ENCODE results near the gene ENAH.

ENAH gene

DNA sequence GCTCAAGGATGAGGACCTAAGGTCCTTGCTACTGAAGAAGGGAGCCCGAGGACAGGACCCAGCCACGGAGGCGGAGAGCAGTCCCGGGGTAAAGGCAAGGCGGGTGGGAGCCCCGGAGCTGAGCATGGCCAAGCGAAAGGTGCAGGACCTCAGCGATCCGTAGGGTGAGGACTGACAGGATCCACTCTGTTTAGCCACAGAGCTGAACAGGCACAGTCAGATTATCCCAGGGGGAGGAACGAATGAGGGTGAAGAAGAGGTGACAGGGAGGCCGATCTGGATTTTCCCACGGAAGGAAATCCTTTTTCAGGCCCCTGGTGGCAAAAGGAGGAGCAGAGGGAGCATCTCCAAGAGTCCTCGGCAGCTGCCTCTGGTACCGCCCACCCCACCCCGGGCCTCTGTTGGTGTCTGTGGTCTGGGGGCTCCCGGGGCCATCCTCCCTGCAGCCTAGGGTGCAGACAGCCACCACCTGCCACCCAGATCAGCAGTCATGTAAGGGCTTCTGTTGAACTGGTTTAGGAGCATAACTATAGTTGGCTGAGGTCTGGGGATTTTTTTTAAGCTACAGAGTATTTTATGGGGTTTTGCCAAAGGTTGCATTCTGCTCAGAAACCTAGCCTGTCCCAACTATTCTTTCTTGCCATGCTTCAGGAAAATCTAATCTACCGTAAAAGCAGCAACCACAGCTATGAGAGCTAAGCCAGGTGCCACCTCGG is 192.7 kb downstream of the ENAH start:
- no peak for DNase-seq (ENCODE audit: low spot score)

DNA sequence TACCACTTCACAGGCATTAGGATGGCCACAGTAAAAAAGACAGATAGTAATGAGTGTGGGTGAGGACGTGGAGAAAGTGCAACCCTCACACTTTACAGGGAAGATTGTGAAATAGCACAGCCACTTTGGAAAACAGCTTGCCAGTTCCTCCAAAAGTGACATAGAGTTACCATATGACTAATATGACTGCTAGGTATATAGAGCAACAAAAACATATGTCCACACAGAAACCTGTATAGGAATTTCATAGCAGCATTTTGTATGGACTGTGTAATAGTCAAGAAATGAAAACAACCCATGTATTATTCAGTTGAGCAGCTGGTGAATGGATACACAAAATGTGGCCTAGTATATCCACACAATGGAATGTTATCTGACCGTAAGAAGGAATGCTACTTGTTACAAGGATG is 194.7 kb downstream of the ENAH start:
- DNase-seq (ENCODE audit: low spot score): no peak

DNA sequence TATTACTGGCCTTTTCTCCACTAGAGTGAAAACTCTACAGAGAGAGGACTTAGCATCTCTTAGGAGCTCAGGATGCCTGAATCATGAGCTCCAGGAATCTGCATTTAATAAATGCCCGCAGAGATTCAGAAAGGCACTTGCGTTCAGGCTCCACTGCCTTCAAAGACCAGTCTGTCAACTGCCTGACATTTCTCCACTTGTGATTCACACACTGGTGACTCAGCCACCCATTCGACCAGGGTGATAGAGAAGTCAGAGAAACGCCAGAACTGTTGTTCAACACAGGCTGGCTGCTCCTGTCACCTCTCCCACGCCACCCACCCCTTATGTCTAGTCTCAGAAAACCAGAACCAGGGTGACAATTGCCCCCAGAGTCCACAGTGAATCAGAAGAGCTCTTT is 198.2 kb downstream of the ENAH start:
- DNase-seq (ENCODE audit: low spot score): no peak

DNA sequence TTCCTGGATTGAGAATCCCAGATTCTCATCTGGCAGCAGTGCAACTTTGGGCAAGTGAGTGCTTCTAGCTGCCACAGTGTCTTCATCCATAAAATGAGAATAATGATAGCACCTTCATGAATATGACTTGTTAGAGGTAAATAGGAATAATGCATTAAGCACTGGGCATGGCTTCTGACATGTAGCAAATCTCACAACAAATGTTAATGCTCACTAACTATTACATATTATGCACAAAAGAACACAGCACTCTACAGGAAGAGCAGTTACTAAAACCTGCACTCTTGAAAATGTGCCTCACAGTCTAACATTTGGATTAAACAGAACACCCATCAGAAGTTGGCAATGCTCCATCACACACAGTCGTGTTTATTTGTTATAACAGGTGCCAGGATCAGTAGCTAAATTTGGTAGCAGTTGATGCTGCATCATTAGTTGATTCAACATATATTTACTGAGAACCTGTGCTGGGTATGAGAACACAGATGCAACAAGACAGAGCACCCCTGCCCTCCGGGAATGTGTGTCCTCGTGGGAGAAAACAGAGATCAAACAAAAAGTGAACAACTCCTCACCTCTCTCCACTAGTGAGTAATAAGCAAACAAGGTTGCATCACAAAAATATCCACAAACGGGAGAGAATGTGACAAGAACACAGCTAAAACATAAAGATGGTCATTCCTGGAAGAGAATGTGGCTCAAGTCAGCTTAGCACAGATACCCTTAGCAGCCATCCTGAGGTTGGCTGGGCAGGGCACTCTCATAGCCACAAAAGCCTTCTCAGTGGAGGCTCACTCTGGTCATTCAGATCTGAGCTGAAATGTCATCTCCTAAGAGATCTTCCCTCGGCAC is 198.9 kb downstream of the ENAH start:
- DNase-seq (ENCODE audit: low spot score): no peak

DNA sequence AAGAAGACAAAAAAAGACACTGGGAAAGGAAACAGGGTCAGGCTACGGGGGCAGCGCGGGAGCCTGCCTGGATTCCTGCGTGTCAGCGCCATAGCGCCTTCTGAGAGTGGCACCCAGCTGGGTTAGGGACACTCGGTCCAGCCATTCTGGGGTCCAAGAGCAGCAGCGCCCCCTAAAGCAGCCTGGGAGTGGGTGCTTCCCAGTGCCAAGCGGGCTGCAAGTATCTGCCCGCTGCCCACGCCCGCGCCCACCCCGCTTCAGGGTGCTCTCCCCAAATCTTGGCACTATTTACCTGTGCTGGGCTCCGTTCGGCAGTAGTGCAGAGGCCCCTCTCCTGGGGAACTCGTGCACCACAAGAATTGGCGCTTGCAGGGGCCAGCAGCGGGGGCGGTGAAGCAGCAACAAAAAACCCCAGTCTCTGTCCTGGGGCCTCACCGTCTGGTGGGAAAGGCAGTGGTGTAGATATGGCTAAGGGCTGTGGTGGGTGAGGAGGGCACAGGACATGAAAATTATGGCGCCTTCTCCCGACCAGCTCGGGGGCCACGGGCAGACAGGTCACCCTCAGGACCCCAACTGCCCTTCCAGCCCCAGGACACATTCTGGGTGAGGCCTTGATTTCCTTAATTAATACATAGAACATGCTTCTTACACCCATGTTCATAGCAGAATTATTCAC is 200.9 kb downstream of the ENAH start:
- DNase-seq (ENCODE audit: low spot score): no peak

DNA sequence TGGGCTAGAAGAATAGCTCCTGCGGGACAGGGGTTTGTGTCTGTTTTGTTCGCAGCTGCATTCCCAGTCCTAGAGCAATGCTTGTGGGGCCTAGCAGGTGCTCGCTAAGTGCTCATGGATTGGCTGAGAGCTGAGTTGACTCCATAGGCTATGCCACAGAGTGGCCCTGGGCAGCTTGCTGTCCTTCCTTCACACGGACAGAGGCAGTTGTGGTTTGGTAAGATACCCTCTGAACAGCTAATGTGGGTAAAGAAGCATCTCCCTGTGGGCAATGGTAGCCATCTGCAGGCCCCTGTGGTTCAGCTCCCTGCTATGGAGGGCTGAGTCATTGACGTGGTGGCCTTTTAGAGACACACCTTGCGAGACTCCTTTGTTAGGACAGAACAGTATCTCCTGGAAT is 201.6 kb downstream of the ENAH start:
- no peak for DNase-seq (ENCODE audit: low spot score)

DNA sequence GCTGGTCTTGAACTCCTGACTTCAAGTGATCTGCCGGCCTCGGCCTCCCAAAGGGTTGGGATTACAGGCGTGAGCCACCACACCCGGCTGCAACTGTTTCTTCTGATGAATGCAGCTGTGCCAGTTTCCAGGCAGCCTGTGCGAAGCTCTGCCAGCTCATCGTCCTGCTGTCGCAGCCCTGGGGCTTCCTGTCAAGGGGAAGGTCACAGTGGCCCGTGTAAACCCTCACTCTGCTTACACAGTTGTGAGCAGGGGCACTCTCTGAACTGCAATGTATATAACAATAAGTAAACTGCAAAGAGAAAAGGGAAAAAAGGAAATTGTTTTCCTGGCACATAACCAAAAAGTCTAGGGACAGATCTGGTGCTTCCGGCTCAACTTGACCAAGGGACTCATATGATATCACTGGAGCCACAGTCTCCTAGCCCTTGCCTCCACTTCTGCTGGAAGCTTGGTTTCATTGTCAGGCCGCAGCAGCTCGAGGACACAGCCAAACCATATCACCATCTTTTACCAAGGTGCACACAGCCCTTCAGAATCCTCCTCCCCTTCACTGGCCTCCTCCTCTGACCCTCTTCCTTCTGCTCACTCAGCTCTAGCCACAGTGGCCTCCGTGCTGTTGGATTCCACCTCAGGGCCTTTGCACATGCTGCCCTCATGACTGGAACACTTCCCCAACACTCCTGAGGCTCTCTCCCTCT is 202.3 kb downstream of the ENAH start:
- DNase-seq (ENCODE audit: low spot score): no peak

DNA sequence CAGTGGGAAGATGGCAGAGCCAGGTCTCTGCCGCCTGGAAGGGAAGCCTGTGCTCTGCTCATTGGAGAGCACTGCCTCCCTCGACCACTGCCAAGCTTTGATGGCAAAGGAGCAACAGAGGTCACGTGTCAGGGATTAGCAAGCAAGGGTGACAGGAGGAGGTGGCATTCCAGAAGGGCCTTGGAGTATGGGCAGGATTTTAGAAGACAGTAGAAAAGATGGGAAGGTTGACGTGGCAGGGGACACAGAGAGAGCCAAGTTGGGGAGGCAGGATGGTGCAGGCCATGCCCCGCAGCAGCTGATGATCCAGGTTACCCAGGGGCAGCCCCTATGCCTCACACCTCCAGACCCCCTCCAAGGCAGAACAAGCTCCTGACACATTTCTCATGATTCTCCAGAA is 203.1 kb downstream of the ENAH start:
- no peak for DNase-seq (ENCODE audit: low spot score)

DNA sequence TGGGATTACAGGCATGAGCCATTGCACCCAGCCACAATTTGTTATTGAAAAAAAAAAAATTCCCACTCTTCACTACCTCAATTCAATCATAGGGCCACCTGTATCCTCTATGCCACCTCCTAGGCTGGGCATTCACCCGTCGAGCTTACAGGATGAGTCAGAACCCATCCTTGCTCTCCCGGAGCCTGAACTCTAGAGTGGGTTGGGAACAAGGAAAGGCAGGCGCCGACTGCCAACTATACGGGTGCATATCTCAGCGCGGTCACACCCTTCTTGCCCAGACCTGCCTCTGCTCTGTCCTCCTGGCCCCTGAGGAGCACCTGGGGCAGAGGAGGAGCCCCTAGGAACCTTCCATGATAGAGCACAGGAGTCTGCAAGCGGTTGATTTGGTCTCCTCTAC is 203.7 kb downstream of the ENAH start:
- DNase-seq (ENCODE audit: low spot score): no peak

DNA sequence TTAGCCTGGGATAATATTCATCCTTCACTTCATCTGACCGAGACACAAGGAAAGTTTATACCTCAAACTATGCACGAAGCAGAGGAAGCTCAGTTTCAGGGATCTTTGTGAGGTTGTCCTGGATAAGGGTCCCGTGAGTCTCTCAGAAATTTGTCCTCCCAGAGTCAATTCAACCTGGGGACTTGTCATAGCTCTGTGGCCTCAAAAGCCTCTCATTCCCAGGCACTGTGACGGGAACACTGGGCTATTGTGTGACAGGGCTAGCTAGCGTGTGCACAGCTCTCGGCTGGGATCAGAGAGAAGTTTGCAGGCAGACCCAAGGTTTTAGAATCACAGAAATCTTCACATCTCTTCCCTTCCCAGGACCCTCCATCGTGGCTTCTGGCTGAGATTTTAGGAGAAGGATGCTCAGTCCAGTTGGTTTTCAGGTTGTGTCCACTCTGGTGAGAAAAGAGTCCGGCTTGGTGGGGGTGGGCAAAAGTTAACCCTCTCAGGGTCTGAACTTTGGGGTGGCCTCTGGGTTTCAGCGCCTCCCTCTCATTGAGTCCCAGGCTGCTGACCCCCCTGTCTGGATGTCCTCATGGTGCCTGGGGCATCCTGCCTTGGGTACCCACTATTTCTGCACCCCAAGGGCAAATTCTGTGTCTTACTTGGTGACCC is 204.6 kb downstream of the ENAH start:
- no peak for DNase-seq (ENCODE audit: low spot score)

DNA sequence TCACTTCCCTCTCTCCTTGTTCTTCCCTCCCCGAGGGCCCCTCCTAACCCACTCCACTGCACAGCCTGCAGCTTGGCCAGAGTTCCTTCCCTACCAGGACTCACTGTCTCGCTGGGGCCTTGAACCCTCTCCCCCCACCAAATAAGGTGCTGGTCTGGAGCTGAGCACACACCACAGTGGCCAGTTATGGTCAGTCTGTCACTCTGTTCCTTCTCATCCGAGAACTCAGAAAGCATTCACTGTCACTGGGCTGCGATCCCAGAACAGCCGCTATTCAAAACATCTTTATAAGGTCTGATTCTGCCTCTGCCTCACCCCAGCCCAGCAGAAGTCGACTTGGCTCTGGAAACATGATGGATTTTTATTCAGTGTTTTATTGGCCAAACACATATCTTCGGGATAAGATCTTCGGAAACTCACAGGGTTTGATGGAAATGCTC is 205.3 kb downstream of the ENAH start:
- no peak for DNase-seq (ENCODE audit: low spot score)

DNA sequence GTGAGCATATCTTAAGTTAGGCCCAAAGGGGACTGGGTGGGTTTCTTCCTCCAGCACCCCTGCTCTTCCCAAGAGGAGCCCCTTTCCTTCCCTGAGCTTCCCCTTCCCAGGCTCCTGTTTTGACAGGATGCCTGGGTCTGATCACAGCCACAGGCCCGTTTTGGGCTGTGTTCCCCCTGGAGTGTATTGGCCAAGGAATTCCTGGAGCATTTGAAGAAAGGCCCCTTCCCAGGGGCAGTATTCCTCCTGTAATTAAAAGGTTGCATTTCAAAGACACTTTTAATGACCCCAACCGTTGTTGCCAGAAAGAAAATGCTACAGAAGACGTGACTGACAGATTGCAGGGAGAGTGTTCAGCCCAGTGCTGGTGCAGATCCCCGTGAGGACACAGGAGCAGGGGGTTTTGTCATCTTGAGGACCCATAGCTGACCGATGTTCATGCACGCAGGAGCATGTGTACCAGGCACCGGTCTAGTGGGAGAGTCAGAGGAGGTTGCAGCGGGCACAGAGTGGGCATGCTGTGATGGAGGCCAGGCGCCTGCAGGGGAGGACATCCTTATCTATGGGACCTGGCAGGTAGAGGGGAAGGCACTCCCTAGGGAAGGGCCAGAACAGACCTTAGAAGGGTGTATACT is 205.8 kb downstream of the ENAH start:
- DNase-seq (ENCODE audit: low spot score): no peak

DNA sequence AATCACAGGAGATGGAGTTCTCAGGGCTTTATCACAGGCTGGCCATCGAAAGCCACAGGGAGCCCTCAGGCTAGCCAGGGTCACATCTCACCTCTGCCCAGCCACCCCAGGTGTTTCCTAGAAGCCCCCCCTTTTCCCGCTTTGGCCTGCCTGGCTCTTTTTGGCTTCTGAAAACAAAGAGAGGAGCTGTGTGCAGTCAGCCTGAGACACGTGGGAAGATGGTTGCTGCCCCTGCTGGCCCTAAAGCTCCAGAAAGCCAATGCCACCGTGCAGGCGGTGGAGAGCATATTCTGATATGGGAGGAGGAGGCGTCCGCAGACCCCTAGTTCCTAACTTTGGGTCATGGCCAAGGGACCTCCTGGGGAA is 206.3 kb downstream of the ENAH start:
- no peak for DNase-seq (ENCODE audit: low spot score)

DNA sequence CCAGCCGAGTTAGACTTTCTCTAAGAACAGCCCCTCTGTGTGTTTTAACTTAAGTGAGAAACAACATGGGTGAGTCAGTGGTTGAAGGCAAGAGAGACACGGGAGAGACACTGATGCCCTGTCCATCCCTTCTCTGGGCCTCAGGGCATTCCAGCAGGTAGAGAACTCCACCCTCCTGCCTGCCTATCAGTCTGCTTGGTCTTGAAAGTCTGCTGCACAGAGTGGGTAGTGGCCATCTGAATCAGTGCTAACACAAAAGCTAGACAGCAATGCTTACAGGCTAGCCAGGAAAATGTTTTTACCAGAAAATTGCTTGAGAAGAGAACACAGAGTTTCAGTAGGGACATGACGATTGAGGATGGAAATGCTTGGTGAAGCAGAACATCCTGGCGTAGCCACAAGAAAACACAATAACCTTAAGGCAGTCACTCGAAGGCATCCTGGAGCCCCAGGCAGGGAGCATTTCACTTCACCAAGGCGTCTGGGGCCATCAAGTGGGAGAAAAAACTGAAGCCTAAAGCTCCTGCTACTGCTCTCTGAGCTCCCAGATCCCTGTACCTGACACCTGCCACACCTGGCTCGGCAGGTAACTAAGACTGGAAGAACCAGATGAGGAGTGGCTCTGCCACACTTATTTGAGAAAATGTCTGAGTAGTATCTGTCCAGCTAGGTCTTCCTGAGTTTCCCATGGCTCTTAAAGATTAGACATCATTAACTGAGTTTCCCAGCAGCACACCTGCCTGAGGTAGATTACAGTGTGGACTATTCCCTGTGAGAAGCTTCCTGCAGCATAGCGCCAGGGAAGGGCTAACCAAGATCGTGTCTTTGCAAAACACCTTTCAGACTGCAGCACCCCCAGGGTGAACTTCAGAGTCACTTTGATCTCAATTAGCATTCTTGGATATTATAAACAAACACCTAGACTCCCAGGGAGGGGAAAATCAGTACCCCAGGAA is 207.0 kb downstream of the ENAH start:
- DNase-seq (ENCODE audit: low spot score): no peak

DNA sequence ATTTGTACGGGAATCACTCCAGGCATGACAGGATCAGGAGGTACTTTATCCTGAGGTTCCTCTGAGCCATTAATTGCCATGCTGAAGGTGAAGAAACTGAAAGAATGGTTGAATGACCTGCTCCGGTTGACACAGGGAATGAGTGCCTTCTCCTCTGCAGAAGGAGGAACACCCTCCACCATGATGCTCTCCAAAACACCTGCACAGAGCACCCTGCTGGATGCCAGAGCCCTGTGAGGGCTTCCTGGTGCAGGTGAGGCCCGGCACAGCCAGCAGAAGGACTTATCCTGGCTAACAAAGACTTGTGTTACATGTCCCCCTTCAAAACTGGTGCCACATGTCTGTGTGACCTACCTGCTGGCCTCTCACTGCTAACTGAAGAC is 210.8 kb downstream of the ENAH start:
- DNase-seq (ENCODE audit: low spot score): no peak

DNA sequence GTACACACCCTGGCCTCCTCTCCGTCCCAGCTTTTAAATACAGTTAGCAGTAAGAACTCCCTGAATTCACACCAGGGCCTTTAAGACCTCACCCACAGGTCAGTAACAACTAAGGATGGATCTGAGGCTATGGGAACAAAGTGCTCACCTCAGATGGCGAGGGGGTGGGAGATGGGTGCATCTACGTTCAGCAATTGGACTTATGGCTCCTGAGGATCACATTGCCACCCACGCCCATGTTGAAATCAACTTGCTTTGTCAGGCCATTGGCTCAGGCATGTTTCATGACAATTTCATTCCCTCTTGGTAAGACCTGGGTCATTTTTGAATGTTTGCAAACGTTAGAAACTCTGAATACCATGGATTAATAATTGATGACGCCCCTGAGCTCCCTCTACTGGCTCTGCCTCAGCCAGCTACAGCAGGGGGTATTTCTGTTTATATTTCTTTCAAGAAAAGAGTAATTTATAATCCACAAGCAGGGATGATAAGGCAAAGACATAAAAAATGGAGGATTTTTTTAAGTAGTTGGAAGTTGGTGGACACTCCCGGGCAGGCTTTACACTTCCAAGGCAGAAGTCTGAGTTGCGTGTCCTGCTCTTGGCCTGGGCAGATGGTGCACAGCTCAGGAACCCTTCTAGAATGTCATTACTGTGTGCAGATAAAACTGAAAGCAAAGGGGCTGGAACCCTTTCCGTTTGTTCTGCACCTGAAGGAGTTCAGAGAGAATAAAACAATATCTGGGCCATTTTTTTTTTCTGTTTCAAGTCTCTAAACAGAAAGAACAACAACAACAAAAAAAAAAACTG is 211.4 kb downstream of the ENAH start:
- no peak for DNase-seq (ENCODE audit: low spot score)

DNA sequence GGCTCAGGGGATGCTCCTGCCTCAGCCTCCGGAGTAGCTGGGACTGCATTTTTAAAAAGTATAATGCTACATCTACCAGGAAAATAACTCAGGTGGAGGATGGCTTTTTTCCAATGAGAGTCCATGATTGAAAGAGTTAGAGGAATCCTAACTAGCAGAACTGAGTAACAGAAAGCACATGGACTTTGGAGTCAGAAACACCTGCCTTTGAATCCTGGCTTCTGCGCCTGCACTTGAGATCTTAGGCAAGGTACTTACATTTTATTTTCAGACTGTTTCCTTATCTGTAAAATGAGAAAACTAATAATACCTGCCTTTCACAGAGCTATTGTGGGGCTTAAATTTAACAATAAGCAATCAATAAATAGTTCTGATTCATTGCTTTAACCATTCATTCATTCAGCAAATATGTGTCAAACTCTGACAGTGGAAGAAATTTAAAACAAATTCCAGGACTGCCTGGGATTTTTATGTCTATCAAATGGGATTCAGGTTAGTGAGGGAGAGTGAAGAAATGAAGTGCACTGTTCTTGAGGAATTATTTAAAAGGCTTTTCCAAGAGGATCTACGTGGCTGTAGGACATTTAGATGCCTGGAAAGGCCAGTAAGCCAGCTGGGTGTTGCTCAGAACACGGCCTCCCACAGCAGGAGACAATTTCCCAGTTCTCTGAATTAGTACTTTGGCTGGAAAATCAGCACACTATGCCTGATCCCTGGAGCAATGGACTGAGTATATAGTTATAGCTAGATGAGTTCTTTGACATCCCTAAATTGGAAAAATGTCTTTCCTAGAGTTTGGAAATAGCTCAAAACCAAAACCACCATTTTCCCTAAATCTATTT is 212.3 kb downstream of the ENAH start:
- DNase-seq (ENCODE audit: low spot score): no peak
